ENCODE results near the gene ZBTB34. TPM values are rescaled to one million over a fixed set of nuclear protein-coding genes. Genes with fewer than 3 reads are reported as not detected.

ZBTB34 gene
- total RNA-seq, 1 experiment from 2014 or later: 1.6 TPM

DNA sequence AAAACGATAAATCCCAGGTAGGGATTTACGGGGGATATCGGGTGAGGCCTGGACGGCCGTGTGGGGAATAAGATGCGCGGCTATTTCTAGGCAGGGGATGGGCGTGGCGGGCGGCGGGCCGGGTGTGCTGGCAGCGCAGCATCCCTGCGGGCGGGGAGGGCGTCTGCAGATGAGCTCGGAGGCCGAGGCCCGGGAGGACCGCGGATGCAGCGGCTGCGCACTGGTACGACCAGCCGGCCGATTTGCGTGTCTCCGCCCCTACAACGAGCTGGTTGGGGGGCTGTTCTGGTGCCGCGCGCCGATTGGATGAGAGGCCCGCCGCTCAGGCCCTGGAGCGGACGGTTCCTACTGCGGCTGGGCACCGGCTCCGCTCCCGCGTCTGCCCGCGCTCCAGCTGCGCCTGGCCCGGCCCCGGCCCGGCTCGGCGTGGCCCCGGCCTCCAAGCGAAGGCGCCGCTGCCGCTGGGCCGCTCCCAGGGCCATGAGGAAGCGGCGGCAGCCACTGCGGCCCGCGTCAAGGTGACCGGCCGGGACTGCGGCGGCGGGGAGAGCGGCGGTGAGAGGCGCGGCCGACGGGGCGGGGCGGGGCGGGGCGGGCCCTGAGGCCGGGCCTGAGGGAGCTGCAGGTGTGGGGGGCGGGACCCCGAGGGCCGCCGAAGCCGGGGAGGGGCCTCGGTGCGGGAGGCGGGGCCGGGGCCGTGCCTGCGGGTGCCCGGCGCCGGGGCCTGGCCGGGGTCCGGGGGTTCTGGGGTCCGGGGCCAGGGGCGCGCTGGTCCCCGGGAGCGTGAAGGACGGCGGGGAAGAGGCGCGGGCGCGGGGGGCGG, 54.2 kb downstream of the ZBTB34 start, which contains the start of gene RALGPS1:
RALGPS1 (plus strand) TSS at position 325 of the 823 bp plus-strand sequence. CDS start 47,508 bp downstream, outside the sequence.
- intact Hi-C loops (cut with micrococcal nuclease): loop anchor here (10.0 kb wide), 1 partner anchor 50 kb away; the partner anchor contains the start of gene ZBTB34
- no peak within 1 kb of the TSS for H3K27ac ChIP-seq (ENCODE audit: low read length)
- no peaks in the 10 kb centered on the region for H3K27me3 ChIP-seq (ENCODE audit: low read length)
- ATAC-seq (peak; percentile 98), DNase-seq (peak; percentile 91)
- no peaks in the 10 kb centered on the region for H4K20me1 ChIP-seq (ENCODE audit: low read length)
- BruUV-seq (replicated peaks): no TSS peak
- ChIA-PET POLR2A (ENCODE audit: unreplicated experiment) (interaction anchor here (0.6 kb wide), 1 partner anchor 235 kb away, joined by 3 read pairs; no protein-coding TSS in a partner anchor), CTCF (no interaction called here)
- peak within 1 kb of the TSS; percentile 82 for H3K4me2 ChIP-seq (ENCODE audit: low read length)
- no peaks in the 10 kb centered on the region for H3K79me2 ChIP-seq (ENCODE audit: low read length)
- H3F3A ChIP-seq (ENCODE audit: low read length, unreplicated experiment): no peaks in the 10 kb centered on the region
- H3K9me2 ChIP-seq (replicated peaks; ENCODE audit: low read length): no peaks in the 10 kb centered on the region
- no peaks in the 10 kb centered on the region for H3K36me3 ChIP-seq (ENCODE audit: low read depth, low read length)
- peak within 1 kb of the TSS; percentile 68 for H3K4me3 ChIP-seq (ENCODE audit: low read length)
- no peak within 1 kb of the TSS for H3K9ac ChIP-seq (ENCODE audit: low read length)
- no peak for TF ChIP-seq EZH2 (IDR thresholded peaks at IDR 0.05; ENCODE audit: low read length, unreplicated experiment)
- no peak for TF ChIP-seq EZH2phosphoT487 (IDR thresholded peaks at IDR 0.05; ENCODE audit: borderline replicate concordance, low read length)
- TF ChIP-seq, protein P1, sequence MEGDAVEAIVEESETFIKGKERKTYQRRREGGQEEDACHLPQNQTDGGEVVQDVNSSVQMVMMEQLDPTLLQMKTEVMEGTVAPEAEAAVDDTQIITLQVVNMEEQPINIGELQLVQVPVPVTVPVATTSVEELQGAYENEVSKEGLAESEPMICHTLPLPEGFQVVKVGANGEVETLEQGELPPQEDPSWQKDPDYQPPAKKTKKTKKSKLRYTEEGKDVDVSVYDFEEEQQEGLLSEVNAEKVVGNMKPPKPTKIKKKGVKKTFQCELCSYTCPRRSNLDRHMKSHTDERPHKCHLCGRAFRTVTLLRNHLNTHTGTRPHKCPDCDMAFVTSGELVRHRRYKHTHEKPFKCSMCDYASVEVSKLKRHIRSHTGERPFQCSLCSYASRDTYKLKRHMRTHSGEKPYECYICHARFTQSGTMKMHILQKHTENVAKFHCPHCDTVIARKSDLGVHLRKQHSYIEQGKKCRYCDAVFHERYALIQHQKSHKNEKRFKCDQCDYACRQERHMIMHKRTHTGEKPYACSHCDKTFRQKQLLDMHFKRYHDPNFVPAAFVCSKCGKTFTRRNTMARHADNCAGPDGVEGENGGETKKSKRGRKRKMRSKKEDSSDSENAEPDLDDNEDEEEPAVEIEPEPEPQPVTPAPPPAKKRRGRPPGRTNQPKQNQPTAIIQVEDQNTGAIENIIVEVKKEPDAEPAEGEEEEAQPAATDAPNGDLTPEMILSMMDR (conservative IDR thresholded peaks at IDR 0.05; ENCODE audit: low read depth, low read length): no peak
- no peaks in the 10 kb centered on the region for H3K4me1 ChIP-seq (ENCODE audit: insufficient read depth, low read length)
- no peaks in the 10 kb centered on the region for H3K9me3 ChIP-seq (ENCODE audit: low read length)
- H2AFZ ChIP-seq (ENCODE audit: low read length): peak within 1 kb of the TSS; percentile 73

GRCh38 chr9:126915281-126915816, 54.9 kb downstream of the ZBTB34 start:
- H4K20me1 ChIP-seq (ENCODE audit: low read length): no peaks in the 10 kb centered on the region
- H3K36me3 ChIP-seq (ENCODE audit: low read depth, low read length): no peaks in the 10 kb centered on the region
- no peaks in the 10 kb centered on the region for H3K9me3 ChIP-seq (ENCODE audit: low read length)
- no peak overlapping the region for H3K9ac ChIP-seq (ENCODE audit: low read length)
- BruUV-seq (replicated peaks): no TSS peak
- ChIA-PET POLR2A (ENCODE audit: unreplicated experiment) (no interaction called here), CTCF (no interaction called here)
- H3K9me2 ChIP-seq (replicated peaks; ENCODE audit: low read length): no peaks in the 10 kb centered on the region
- DNase-seq (peak; percentile 61), ATAC-seq (peak; percentile 21)
- peak overlapping the region; percentile 81 for H3K4me2 ChIP-seq (ENCODE audit: low read length)
- no peaks in the 10 kb centered on the region for H3K27me3 ChIP-seq (ENCODE audit: low read length)
- H2AFZ ChIP-seq (ENCODE audit: low read length): peak overlapping the region; percentile 67
- TF ChIP-seq EZH2phosphoT487 (IDR thresholded peaks at IDR 0.05; ENCODE audit: borderline replicate concordance, low read length): no peak
- no peak for TF ChIP-seq EZH2 (IDR thresholded peaks at IDR 0.05; ENCODE audit: low read length, unreplicated experiment)
- TF ChIP-seq, protein P1 (conservative IDR thresholded peaks at IDR 0.05; ENCODE audit: low read depth, low read length): no peak
- H3F3A ChIP-seq (ENCODE audit: low read length, unreplicated experiment): no peaks in the 10 kb centered on the region
- intact Hi-C loops (cut with micrococcal nuclease): loop anchor here (10.0 kb wide), 1 partner anchor 51 kb away; the partner anchor contains the start of gene ZBTB34
- H3K27ac ChIP-seq (ENCODE audit: low read length): no peak overlapping the region
- H3K4me1 ChIP-seq (ENCODE audit: insufficient read depth, low read length): no peaks in the 10 kb centered on the region
- H3K79me2 ChIP-seq (ENCODE audit: low read length): no peaks in the 10 kb centered on the region
- H3K4me3 ChIP-seq (ENCODE audit: low read length): peak overlapping the region; percentile 68

Measured in PC-3 (cell line).